ENCODE data around the gene GLT8D2.
"Not testable (repeated sequence)": the region's sequence is repeated elsewhere in the genome, so short reads cannot be mapped to it uniquely, and the experiment has no call there.

GLT8D2 gene

DNA sequence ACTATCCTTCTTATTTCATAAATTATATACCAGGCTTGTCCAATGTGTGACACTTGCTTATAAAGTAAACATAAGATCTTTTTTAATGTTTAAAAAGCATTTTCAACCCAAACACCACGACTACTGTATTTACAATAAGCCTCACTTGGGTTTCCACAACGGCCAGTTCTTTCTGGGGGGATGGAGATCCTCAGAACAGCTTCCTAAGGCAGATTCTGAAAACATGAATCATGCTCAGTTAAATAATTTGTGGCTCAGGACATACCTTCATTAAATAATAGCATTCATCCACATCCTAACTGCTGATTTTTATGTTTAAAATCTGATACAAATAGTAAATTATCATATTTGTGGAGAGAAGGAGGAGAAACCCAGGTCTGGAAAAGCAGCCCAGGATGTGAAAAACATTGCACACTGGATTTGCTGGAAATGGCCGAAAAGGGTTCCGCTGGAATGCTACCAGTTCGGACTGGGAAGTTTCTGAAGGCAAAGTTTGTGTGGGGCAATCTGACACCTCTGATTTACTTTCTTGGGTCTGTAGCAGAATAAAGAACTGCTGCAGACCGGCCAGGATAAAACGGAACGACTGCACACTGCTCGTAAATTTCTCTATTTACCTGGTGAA, 597 bp downstream of the GLT8D2 start:
- no peak for DNase-seq

DNA sequence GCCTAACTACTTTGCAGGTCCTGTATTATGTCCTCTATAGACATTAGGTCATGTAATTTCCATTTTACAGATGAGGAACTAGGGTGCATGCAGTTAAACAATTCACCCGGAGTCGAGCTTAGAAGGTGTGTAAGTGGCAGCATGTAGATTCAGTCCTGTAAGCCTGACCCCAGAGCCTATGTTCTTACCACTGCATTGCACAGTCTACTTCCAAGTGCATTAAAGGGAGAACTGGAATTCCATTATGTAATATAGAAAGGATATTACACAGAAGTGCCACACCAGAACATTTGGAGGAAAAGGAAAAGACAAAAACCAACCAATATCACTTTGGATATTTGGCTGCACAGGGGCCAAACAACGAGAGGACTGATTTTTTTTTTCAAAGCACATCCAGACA, 1.2 kb downstream of the GLT8D2 start:
- no peak for DNase-seq

DNA sequence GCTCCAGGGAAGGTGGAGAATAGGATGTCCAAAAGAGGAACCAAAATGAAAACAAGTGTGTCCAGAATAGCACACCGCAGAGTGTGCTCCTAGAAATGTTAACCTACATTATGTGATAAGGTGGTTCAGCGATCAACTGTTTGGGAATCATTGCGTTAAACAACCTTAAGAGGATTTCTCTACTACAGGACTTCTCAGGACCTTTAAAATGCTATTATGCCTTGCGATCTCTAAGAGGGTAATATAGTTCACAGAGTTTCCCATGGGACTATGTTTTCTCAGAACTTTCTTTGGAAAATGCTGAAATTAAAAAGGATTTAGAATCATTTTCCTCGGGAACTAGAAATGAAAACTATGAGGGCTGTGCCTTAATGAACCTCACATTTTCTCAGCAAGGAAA, 1.8 kb downstream of the GLT8D2 start:
- DNase-seq, result no peak

GRCh38 chr12:104046306-104046705, 3.7 kb downstream of the GLT8D2 start:
- DNase-seq, result no peak

DNA sequence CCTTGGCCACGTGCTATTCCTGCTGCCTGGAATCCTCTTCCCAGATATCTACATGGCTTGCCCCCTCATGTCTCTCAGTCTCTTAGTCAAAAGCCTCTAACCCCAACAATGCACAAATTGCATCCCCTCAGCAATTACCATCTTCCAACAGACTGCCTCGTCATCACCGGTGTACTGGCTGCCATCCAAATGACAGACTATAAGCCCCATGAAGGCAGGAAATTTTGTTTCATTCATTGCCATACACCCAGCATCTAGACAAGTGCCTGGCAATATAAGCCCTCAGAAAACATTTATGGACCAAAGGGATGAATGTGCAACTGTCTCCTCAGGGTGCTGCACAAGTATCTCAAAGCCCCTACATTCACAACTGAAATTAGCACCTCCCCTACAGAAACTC, 5.8 kb downstream of the GLT8D2 start:
- no peak for DNase-seq

- no peak for DNase-seq
Observed at GRCh38 chr12:104042580-104042979, 7.4 kb downstream of the GLT8D2 start.

DNA sequence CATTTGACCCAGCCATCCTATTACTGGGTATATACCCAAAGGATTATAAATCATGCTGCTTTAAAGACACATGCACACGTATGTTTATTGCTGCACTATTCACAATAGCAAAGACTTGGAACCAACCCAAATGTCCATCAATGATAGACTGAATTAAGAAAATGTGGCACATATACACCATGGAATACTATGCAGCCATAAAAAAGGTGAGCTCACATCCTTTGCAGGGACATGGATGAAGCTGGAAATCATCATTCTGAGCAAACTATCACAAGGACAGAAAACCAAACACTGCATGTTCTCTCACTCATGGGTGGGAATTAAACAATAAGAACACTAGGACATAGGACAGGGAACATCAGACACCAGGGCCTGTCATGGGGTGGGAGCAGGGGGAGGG, 10.2 kb downstream of the GLT8D2 start:
- DNase-seq, result not testable (repeated sequence)

- DNase-seq, result not testable (repeated sequence)
Observed at GRCh38 chr12:104036143-104036542, 13.8 kb downstream of the GLT8D2 start.

DNA sequence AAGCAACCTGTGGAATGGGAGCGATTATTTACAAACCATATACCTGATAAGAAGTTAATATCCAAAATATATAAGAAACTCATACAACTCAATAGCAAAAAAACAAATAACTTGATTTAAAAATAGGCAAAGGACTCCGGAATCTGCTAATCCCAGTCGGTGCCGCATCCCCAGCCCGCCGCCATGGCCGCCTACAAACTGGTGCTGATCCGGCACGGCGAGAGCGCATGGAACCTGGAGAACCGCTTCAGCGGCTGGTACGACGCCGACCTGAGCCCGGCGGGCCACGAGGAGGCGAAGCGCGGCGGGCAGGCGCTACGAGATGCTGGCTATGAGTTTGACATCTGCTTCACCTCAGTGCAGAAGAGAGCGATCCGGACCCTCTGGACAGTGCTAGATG, 19.4 kb downstream of the GLT8D2 start:
- not testable (repeated sequence) for DNase-seq

GRCh38 chr12:104026841-104027599, 23.0 kb downstream of the GLT8D2 start:
- DNase-seq, result no peak

- DNase-seq, result no peak
Observed at GRCh38 chr12:104025771-104026170, 24.2 kb downstream of the GLT8D2 start.

GRCh38 chr12:104024348-104024747, 25.6 kb downstream of the GLT8D2 start:
- no peak for DNase-seq

- no peak for DNase-seq
Observed at GRCh38 chr12:104023710-104024109, 26.3 kb downstream of the GLT8D2 start.

DNA sequence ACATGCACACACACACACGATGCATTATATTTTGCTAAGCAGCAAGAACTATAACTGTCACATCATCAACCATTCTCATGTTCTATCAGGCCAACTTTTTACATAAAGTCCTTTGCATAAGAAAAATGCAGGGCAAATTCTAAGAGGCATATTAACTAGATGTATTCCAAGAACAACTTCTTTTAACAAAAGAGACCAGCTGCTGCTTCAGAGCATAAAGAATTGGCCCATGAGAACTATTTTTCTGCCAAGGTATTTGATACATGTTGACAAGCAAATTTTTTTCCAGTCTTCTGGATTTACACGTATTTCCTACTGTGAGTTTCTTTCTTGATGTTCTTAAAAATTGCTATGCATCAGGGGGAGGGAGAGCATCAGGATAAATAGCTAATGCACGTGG, 27.2 kb downstream of the GLT8D2 start:
- DNase-seq, result no peak

DNA sequence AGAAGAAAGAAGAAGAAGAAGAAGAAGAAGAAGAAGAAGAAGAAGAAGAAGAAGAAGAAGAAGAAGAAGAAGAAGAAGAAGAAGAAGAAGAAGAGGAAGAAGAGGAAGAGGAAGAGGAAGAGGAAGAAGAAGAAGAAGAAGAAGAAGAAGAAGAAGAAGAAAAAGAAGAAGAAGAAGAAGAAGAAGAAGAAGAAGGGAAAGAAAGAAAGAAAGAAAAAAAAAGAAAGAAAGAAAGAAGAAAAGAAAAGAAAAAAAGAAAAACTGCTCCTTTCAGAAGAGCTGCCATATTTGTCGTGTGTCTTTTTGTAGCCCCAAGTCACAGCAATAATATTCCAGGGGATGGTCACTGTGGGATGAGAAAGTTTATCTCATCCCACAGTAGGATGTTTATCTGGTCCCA, 28.1 kb downstream of the GLT8D2 start:
- not testable (repeated sequence) for DNase-seq

DNA sequence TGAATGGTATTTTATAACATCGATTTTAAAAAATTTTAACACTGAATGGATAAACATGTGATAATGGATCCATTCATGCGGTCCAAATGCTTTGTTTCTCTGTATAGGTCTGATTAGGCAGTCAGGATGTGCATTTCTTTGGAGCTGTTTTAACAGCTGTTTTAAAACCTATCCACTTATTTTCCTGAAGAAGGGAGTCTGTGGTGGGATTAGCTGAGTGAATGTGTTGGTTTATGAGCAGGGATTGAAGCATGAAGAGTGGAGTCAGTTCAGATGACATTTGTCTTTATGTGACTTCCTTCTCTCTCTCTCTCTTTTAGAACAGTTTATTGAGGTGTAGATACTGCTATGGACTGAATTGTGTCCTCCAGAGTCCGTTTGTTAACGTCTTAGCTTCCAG, 37.7 kb downstream of the GLT8D2 start:
- DNase-seq, result no peak

DNA sequence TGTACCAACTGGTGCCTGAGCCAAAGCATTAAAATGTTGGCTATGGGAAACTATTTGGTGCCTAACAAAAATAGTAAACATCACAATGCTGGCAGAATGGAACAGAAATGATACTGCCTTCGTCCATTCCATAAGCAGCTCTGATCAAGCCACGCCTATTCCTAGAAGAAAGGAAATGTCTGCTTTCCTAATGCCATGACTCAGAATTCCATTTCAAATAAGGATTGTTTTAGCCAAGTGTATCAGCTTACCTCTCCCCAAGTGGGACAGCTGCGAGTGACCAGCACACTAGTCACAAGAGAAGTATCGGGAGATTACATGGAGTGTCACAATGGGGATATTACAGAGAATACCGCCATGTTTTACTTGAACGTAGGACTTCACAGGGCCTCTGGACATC, 38.7 kb downstream of the GLT8D2 start:
- DNase-seq, result no peak

DNA sequence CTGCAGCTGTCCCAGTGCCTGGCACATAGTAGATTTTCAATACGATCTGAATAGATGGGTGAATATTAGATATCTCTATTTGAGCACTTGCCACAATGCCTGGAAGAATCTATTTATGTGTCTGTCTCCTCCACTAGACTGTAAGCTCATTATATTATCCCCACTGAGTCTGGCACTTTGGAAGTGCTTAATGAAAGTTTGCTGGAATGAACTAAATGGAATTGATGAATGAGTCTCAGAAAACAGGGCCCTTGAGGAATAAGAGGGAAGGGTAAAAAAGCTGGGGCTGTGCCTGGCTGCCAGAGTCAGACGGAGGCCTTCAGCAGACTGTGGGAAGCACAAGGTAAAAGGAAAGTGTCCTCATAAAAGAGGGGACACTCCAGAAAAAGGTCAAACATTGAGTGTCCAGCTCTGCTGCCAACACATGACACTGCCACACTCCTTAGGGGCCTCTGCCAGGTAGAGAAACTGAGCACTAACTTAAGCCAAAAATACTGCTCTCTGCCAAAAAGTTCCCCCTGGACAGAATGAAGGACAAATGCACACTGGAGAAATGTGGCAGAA, 39.3 kb downstream of the GLT8D2 start:
- no peak for DNase-seq

DNA sequence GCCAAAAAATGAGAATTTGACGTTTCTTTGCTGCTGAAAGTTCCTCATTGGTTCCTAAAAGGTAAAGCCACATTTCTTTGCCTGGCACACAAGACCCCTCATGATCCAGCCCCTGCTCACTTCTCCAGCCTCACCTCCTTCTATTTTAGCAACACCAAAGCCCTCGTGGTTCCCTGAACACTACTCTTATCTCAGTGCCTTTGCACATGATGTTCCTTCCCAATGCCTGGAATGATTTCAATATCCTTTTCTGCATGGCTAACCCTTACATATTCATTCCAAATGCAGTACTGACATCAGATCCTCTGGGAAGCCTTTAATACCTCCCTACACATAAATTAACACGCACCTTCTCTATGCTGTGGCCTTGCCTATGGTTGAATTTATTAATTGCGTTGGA, 39.9 kb downstream of the GLT8D2 start:
- DNase-seq, result no peak

DNA sequence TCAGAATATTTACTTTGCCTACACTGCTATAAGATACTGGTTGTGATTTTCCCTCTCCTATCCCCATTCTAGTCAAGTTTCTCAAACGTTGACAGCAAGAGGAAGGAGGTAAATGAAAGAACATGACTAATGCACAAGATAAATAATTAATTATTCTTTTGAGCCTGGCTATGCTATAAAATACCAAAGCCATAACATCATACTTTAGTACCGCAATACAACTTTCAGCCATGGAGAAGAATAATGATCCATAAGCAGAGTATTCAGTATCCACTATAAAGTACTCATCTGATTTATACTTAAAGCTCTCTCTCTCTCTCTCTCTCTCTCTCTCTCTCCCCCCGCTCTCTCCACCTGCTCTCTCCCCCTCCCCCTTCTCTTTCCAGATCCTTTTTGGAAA, 43.1 kb downstream of the GLT8D2 start:
- DNase-seq, result no peak

DNA sequence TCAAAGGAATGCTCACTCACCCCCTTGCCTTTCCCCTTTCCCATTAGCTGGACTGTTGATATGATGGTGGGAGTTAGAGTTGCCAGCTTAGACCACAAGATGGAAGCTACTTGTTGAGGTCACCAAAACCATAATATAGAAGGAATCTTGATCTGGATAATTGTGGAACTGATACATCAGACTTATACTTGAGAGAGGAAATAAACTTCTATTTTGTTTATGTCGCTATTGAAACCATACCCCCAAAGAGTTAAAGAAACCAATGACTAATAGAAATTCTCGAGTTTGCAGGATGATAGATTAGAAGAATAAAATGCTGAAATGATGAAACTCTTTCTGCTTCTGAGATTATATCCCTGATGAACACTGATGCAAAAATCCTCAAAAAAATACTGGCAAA, 46.4 kb downstream of the GLT8D2 start:
- DNase-seq, result no peak

GRCh38 chr12:104002686-104003085, 47.3 kb downstream of the GLT8D2 start:
- no peak for DNase-seq

DNA sequence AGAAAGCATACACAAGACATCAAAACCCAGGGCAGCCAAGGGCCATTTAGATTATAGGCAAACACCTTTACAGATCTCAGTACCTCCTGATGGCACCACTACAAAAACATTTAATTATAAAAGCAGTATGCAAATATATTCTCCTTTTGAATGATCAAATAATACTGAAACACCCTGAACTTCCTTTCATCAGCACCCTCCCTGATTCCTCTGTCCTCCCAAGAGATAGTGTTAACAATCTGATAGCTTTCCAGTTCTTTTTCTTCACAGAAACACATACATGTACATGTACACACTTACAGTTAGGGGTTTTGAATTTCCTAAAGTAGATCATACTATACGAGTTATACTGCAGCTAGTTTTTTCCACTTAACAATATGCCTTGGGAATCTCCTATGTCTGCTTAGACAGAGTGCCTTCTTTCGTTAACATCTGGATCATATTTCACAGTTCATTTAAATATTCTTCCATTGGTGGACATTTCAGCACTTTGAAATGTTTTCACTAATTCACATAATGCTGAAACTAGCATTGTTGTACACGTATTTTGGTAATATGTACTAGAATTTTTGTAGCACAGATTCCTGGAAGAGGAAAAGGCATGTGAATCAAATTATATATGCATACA, 49.1 kb downstream of the GLT8D2 start:
- DNase-seq, result no peak

- DNase-seq, result no peak
Observed at GRCh38 chr12:103998976-103999375, 51.0 kb downstream of the GLT8D2 start.

Measured in stimulated activated naive CD4-positive, alpha-beta T cell treated with Interleukin-2 at 50 U/mL for 16 hours (primary cell).